ENCODE measurements around the gene MYO1B.
A peak's percentile ranks its signal among the peaks of the same experiment; 100 is the strongest.

Gene MYO1B

GRCh38 chr2:191280834-191281756 lies 35.9 kb downstream of the MYO1B start:
- no peak overlapping the region for H3K4me3 ChIP-seq (ENCODE audit: low read length)
- peaks cover 10% of the 10 kb centered on the region for H3K4me1 ChIP-seq (ENCODE audit: control insufficient read depth, insufficient read depth, low read length)
- H3K9ac ChIP-seq (ENCODE audit: low read length) = no peak overlapping the region
- H3K36me3 ChIP-seq (ENCODE audit: control insufficient read depth, insufficient read depth, low read length, severe bottlenecking) = peaks cover 61% of the 10 kb centered on the region
- H3K27me3 ChIP-seq (replicated peaks; ENCODE audit: control insufficient read depth, insufficient read depth, low read length) = no peaks in the 10 kb centered on the region
- no peaks in the 10 kb centered on the region for H3K9me3 ChIP-seq (ENCODE audit: control insufficient read depth, low read length)
- no peak for DNase-seq (ENCODE audit: low read depth)

- peaks cover 41% of the 10 kb centered on the region for H3K36me3 ChIP-seq (ENCODE audit: control insufficient read depth, insufficient read depth, low read length, severe bottlenecking)
- no peak for DNase-seq (ENCODE audit: low read depth)
- no peaks in the 10 kb centered on the region for H3K4me1 ChIP-seq (ENCODE audit: control insufficient read depth, insufficient read depth, low read length)
- no peak overlapping the region for H3K9ac ChIP-seq (ENCODE audit: low read length)
- no peak overlapping the region for H3K4me3 ChIP-seq (ENCODE audit: low read length)
- H3K9me3 ChIP-seq (ENCODE audit: control insufficient read depth, low read length) = no peaks in the 10 kb centered on the region
- H3K27me3 ChIP-seq (replicated peaks; ENCODE audit: control insufficient read depth, insufficient read depth, low read length) = no peaks in the 10 kb centered on the region
These were observed 40.0 kb downstream of the MYO1B start for GRCh38 chr2:191285252-191285651.

GRCh38 chr2:191287820-191288219 lies 42.6 kb downstream of the MYO1B start:
- H3K36me3 ChIP-seq (ENCODE audit: control insufficient read depth, insufficient read depth, low read length, severe bottlenecking) = peaks cover 25% of the 10 kb centered on the region

GRCh38 chr2:191289049-191289448 lies 43.8 kb downstream of the MYO1B start:
- no peak overlapping the region for H3K4me3 ChIP-seq (ENCODE audit: low read length)
- no peaks in the 10 kb centered on the region for H3K27me3 ChIP-seq (replicated peaks; ENCODE audit: control insufficient read depth, insufficient read depth, low read length)
- DNase-seq (ENCODE audit: low read depth) = no peak
- H3K4me1 ChIP-seq (ENCODE audit: control insufficient read depth, insufficient read depth, low read length) = peaks cover 16% of the 10 kb centered on the region
- H3K9ac ChIP-seq (ENCODE audit: low read length) = no peak overlapping the region
- H3K9me3 ChIP-seq (ENCODE audit: control insufficient read depth, low read length) = no peaks in the 10 kb centered on the region
- peaks cover 16% of the 10 kb centered on the region for H3K36me3 ChIP-seq (ENCODE audit: control insufficient read depth, insufficient read depth, low read length, severe bottlenecking)

More at GRCh38 chr2:191287820-191288219, 42.6 kb downstream of the MYO1B start:
- no peak overlapping the region for H3K4me3 ChIP-seq (ENCODE audit: low read length)
- H3K4me1 ChIP-seq (ENCODE audit: control insufficient read depth, insufficient read depth, low read length) = peaks cover 11% of the 10 kb centered on the region
- H3K9me3 ChIP-seq (ENCODE audit: control insufficient read depth, low read length) = no peaks in the 10 kb centered on the region
- H3K9ac ChIP-seq (ENCODE audit: low read length) = no peak overlapping the region
- no peak for DNase-seq (ENCODE audit: low read depth)
- H3K27me3 ChIP-seq (replicated peaks; ENCODE audit: control insufficient read depth, insufficient read depth, low read length) = no peaks in the 10 kb centered on the region

GRCh38 chr2:191291471-191291870 lies 46.3 kb downstream of the MYO1B start:
- Histone ChIP-seq H3K36me3 (ENCODE audit: control insufficient read depth, insufficient read depth, low read length, severe bottlenecking) (no peaks in the 10 kb centered on the region), H3K9me3 (ENCODE audit: control insufficient read depth, low read length) (no peaks in the 10 kb centered on the region), H3K27me3 (replicated peaks; ENCODE audit: control insufficient read depth, insufficient read depth, low read length) (no peaks in the 10 kb centered on the region), H3K9ac (ENCODE audit: low read length) (no peak overlapping the region), H3K4me1 (ENCODE audit: control insufficient read depth, insufficient read depth, low read length) (peaks cover 29% of the 10 kb centered on the region), H3K4me3 (ENCODE audit: low read length) (no peak overlapping the region)
- peak; percentile 56 for DNase-seq (ENCODE audit: low read depth)

- Histone ChIP-seq H3K9me3 (ENCODE audit: control insufficient read depth, low read length) (no peaks in the 10 kb centered on the region), H3K36me3 (ENCODE audit: control insufficient read depth, insufficient read depth, low read length, severe bottlenecking) (peaks cover 8% of the 10 kb centered on the region), H3K4me3 (ENCODE audit: low read length) (no peak overlapping the region), H3K9ac (ENCODE audit: low read length) (no peak overlapping the region), H3K27me3 (replicated peaks; ENCODE audit: control insufficient read depth, insufficient read depth, low read length) (no peaks in the 10 kb centered on the region), H3K4me1 (ENCODE audit: control insufficient read depth, insufficient read depth, low read length) (peaks cover 37% of the 10 kb centered on the region)
- DNase-seq (ENCODE audit: low read depth) = no peak
These were observed 47.7 kb downstream of the MYO1B start for GRCh38 chr2:191292869-191293268.

GRCh38 chr2:191295088-191295487 lies 49.9 kb downstream of the MYO1B start:
- Histone ChIP-seq H3K4me3 (ENCODE audit: low read length) (no peak overlapping the region), H3K4me1 (ENCODE audit: control insufficient read depth, insufficient read depth, low read length) (peaks cover 53% of the 10 kb centered on the region), H3K36me3 (ENCODE audit: control insufficient read depth, insufficient read depth, low read length, severe bottlenecking) (peaks cover 8% of the 10 kb centered on the region), H3K9ac (ENCODE audit: low read length) (no peak overlapping the region), H3K9me3 (ENCODE audit: control insufficient read depth, low read length) (no peaks in the 10 kb centered on the region), H3K27me3 (replicated peaks; ENCODE audit: control insufficient read depth, insufficient read depth, low read length) (no peaks in the 10 kb centered on the region)
- DNase-seq (ENCODE audit: low read depth) = no peak

- no peaks in the 10 kb centered on the region for H3K9me3 ChIP-seq (ENCODE audit: control insufficient read depth, low read length)
- H3K27me3 ChIP-seq (replicated peaks; ENCODE audit: control insufficient read depth, insufficient read depth, low read length) = no peaks in the 10 kb centered on the region
- H3K4me1 ChIP-seq (ENCODE audit: control insufficient read depth, insufficient read depth, low read length) = peaks cover 52% of the 10 kb centered on the region
- H3K4me3 ChIP-seq (ENCODE audit: low read length) = no peak overlapping the region
- no peak overlapping the region for H3K9ac ChIP-seq (ENCODE audit: low read length)
- peak; percentile 47 for DNase-seq (ENCODE audit: low read depth)
- H3K36me3 ChIP-seq (ENCODE audit: control insufficient read depth, insufficient read depth, low read length, severe bottlenecking) = peaks cover 12% of the 10 kb centered on the region
These were observed 51.1 kb downstream of the MYO1B start for GRCh38 chr2:191296083-191297006.

GRCh38 chr2:191297033-191297432 lies 51.8 kb downstream of the MYO1B start:
- peaks cover 45% of the 10 kb centered on the region for H3K4me1 ChIP-seq (ENCODE audit: control insufficient read depth, insufficient read depth, low read length)
- peaks cover 12% of the 10 kb centered on the region for H3K36me3 ChIP-seq (ENCODE audit: control insufficient read depth, insufficient read depth, low read length, severe bottlenecking)
- H3K9ac ChIP-seq (ENCODE audit: low read length) = no peak overlapping the region
- H3K27me3 ChIP-seq (replicated peaks; ENCODE audit: control insufficient read depth, insufficient read depth, low read length) = no peaks in the 10 kb centered on the region
- no peak for DNase-seq (ENCODE audit: low read depth)
- H3K4me3 ChIP-seq (ENCODE audit: low read length) = no peak overlapping the region
- H3K9me3 ChIP-seq (ENCODE audit: control insufficient read depth, low read length) = no peaks in the 10 kb centered on the region

GRCh38 chr2:191298306-191298705 lies 53.1 kb downstream of the MYO1B start:
- Histone ChIP-seq H3K4me1 (ENCODE audit: control insufficient read depth, insufficient read depth, low read length) (peaks cover 47% of the 10 kb centered on the region), H3K4me3 (ENCODE audit: low read length) (no peak overlapping the region), H3K36me3 (ENCODE audit: control insufficient read depth, insufficient read depth, low read length, severe bottlenecking) (peaks cover 12% of the 10 kb centered on the region), H3K9ac (ENCODE audit: low read length) (no peak overlapping the region), H3K27me3 (replicated peaks; ENCODE audit: control insufficient read depth, insufficient read depth, low read length) (no peaks in the 10 kb centered on the region), H3K9me3 (ENCODE audit: control insufficient read depth, low read length) (no peaks in the 10 kb centered on the region)
- peak; percentile 74 for DNase-seq (ENCODE audit: low read depth)

- Histone ChIP-seq H3K36me3 (ENCODE audit: control insufficient read depth, insufficient read depth, low read length, severe bottlenecking) (peaks cover 12% of the 10 kb centered on the region), H3K4me1 (ENCODE audit: control insufficient read depth, insufficient read depth, low read length) (peaks cover 51% of the 10 kb centered on the region), H3K27me3 (replicated peaks; ENCODE audit: control insufficient read depth, insufficient read depth, low read length) (no peaks in the 10 kb centered on the region), H3K4me3 (ENCODE audit: low read length) (no peak overlapping the region), H3K9ac (ENCODE audit: low read length) (peak overlapping the region; percentile 1), H3K9me3 (ENCODE audit: control insufficient read depth, low read length) (no peaks in the 10 kb centered on the region)
- no peak for DNase-seq (ENCODE audit: low read depth)
These were observed 53.8 kb downstream of the MYO1B start for GRCh38 chr2:191299010-191299409.

Measured in adipocyte (in vitro differentiated cells).